GM12878 (cell line): ENCODE data around the gene IRF2BP1. TPM values are rescaled to one million over a fixed set of nuclear protein-coding genes. Genes with fewer than 3 reads are reported as not detected.

ENCODE experiments used
- ATAC-seq: fragments of 200-7000 bp; cut with Tn5 transposase; 3 replicates; pipeline ENCODE4 v1.9.1; 2020; ENCODE audit warnings: mild to moderate bottlenecking, moderate library complexity
- BruUV-seq: library from RNA; stranded (reverse); fragments of 400-500 nt; replicated peaks from 2 replicates; lab custom pipeline; 2021; lab: Mats Ljungman, UMichigan
- CTCF ChIA-PET: fragments of 300-600 bp; sonication (Branson Sonifier 250); formaldehyde crosslinking; extraction: SDS; loops from one replicate; lab custom pipeline; 2021; ENCODE audit warnings: inconsistent platforms; lab: Yijun Ruan, JAX
- POLR2A ChIA-PET: fragments of 350-600 bp; formaldehyde crosslinking; extraction: SDS; loops from one replicate; lab custom pipeline; 2021; ENCODE audit warnings: inconsistent platforms; lab: Charles Lee
- RAD21 ChIA-PET: fragments of 300-600 bp; sonication (Branson Sonifier 250); formaldehyde crosslinking; loops from one replicate; lab custom pipeline; 2023; ENCODE audit warnings: antibody characterized with exemption; ENCODE audit not compliant: unreplicated experiment; lab: Charles Lee
- SMC1A ChIA-PET: fragments of 300-600 bp; sonication (Branson Sonifier 250); formaldehyde crosslinking; loops from one replicate; lab custom pipeline; 2023; ENCODE audit not compliant: unreplicated experiment, uncharacterized antibody; lab: Charles Lee
- DNase-seq: peaks from one replicate; pipeline ENCODE4 v3.0.0-alpha.2; 2011; ENCODE audit warnings: low read depth, low spot score
- FAIRE-seq: peaks from 3 replicates; lab custom pipeline; 2011; peaks lifted over from hg19 to GRCh38; lab: Jason Lieb, UNC
- H2AFZ ChIP-seq: 2 replicates; pipeline ENCODE4 v1.6.0; 2011; ENCODE audit warnings: low read depth, low read length, control low read depth; ENCODE audit not compliant: control insufficient read depth
- H3K27ac ChIP-seq: 2 replicates; pipeline ENCODE4 v1.5.1; 2011; ENCODE audit warnings: control low read depth; ENCODE audit not compliant: control insufficient read depth, insufficient read depth
- H3K27me3 ChIP-seq, 2 experiments: replicated peaks in 1 of 2; 2 replicates each; pipeline versions ENCODE4 v1.6.0 to v1.6.1; 2011; ENCODE audit warnings: low read length in 1 of 2; ENCODE audit not compliant: control insufficient read depth in 2 of 2, insufficient read depth in 2 of 2
- H3K36me3 ChIP-seq, 2 experiments: 2 replicates each; pipeline ENCODE4 v1.5.1; 2011; ENCODE audit warnings: low read length in 1 of 2; ENCODE audit not compliant: control insufficient read depth in 2 of 2, insufficient read depth in 2 of 2
- H3K4me1 ChIP-seq: 2 replicates; pipeline ENCODE4 v1.6.1; 2011; ENCODE audit warnings: mild to moderate bottlenecking, low read length, moderate library complexity, mixed read lengths; ENCODE audit not compliant: control insufficient read depth, insufficient read depth
- H3K4me2 ChIP-seq: 2 replicates; pipeline ENCODE4 v1.6.0; 2011; ENCODE audit warnings: control low read depth; ENCODE audit not compliant: control insufficient read depth, insufficient read depth
- H3K4me3 ChIP-seq: fragments of 200-600 bp; sonication (generic); 2 replicates; pipeline ENCODE4 v1.5.1; 2016
- H3K79me2 ChIP-seq: 2 replicates; pipeline ENCODE4 v1.6.0; 2011; ENCODE audit warnings: low read length; ENCODE audit not compliant: control insufficient read depth, insufficient read depth
- H3K9ac ChIP-seq: 2 replicates; pipeline ENCODE4 v1.8.0; 2011; ENCODE audit warnings: low read length, control low read depth, mixed read lengths; ENCODE audit not compliant: control insufficient read depth, insufficient read depth
- H3K9me3 ChIP-seq: replicated peaks from 3 replicates; pipeline ENCODE4 v1.5.1; 2011; ENCODE audit warnings: mild to moderate bottlenecking, low read length; ENCODE audit not compliant: control insufficient read depth, insufficient read depth
- H4K20me1 ChIP-seq: 2 replicates; pipeline ENCODE4 v1.6.0; 2011; ENCODE audit not compliant: control insufficient read depth, insufficient read depth
- ASH2L ChIP-seq: fragments of 300-600, 200-600 bp; sonication (generic); IDR thresholded peaks from 2 replicates; pipeline ENCODE4 v1.6.1; 2017; ENCODE audit warnings: low read depth, mild to moderate bottlenecking, borderline replicate concordance
- BHLHE40 ChIP-seq, 2 experiments: fragments of 450-650 bp in 1 of 2; IDR thresholded peaks; 2 replicates each; pipeline ENCODE4 v1.6.1; 2011 to 2017; ENCODE audit warnings: low read depth in 2 of 2, borderline replicate concordance in 1 of 2, improper control_type of control experiment in 1 of 2, low read length in 1 of 2, mild to moderate bottlenecking in 1 of 2
- CHD1 ChIP-seq: IDR thresholded peaks from 2 replicates; pipeline ENCODE4 v1.6.1; 2012; ENCODE audit warnings: low read depth, low read length, improper control_type of control experiment
- CHD4 ChIP-seq: fragments of 200-600 bp; sonication (generic); IDR thresholded peaks from 2 replicates; pipeline ENCODE4 v1.6.1; 2016; ENCODE audit warnings: mild to moderate bottlenecking
- FOS ChIP-seq: IDR thresholded peaks from 3 replicates; pipeline ENCODE4 v1.6.1; 2011; ENCODE audit warnings: borderline replicate concordance; ENCODE audit not compliant: insufficient read length; ENCODE audit errors: extremely low read depth
- FOXM1 ChIP-seq: IDR thresholded peaks from 2 replicates; pipeline ENCODE4 v1.6.1; 2012; ENCODE audit warnings: low read depth, mild to moderate bottlenecking, inconsistent platforms, low read length, moderate library complexity
- GABPA ChIP-seq: IDR thresholded peaks from 2 replicates; pipeline ENCODE4 v1.6.1; 2014; ENCODE audit warnings: antibody characterized with exemption, low read depth, mild to moderate bottlenecking, inconsistent platforms
- JUNB ChIP-seq: IDR thresholded peaks from 2 replicates; pipeline ENCODE4 v1.6.1; 2016; ENCODE audit warnings: antibody characterized with exemption, mild to moderate bottlenecking
- POLR2A ChIP-seq: IDR thresholded peaks from 2 replicates; pipeline ENCODE4 v1.6.1; 2011; ENCODE audit warnings: low read depth, mild to moderate bottlenecking, low read length
- RELA ChIP-seq: fragments of 450-650 bp; IDR thresholded peaks from 2 replicates; pipeline ENCODE4 v1.8.0; 2014; ENCODE audit warnings: borderline replicate concordance; ENCODE audit not compliant: partially characterized antibody
- RUNX3 ChIP-seq: IDR thresholded peaks from 2 replicates; pipeline ENCODE4 v1.6.1; 2012; ENCODE audit warnings: low read length, inconsistent platforms
- SIX5 ChIP-seq: IDR thresholded peaks from 2 replicates; pipeline ENCODE4 v1.6.1; 2011; ENCODE audit warnings: mild to moderate bottlenecking, low read depth, low read length, moderate library complexity; ENCODE audit not compliant: severe bottlenecking
- SREBF2 ChIP-seq: IDR thresholded peaks from 2 replicates; pipeline ENCODE4 v1.6.1; 2012; ENCODE audit warnings: mild to moderate bottlenecking, low read length
- SUZ12 ChIP-seq: fragments of 200-600 bp; sonication (generic); IDR thresholded peaks from one replicate; pipeline ENCODE4 v1.6.1; 2018; ENCODE audit warnings: antibody characterized with exemption, mild to moderate bottlenecking; ENCODE audit not compliant: unreplicated experiment
- YY1 ChIP-seq: IDR thresholded peaks from 2 replicates; pipeline ENCODE4 v1.6.1; 2011; ENCODE audit warnings: low read depth, mild to moderate bottlenecking, low read length
- ZNF622 ChIP-seq: fragments of 450-650 bp; IDR thresholded peaks from 2 replicates; pipeline ENCODE4 v1.6.1; 2017; ENCODE audit warnings: mild to moderate bottlenecking, inconsistent platforms
- WGBS: methylation state at CpG from one replicate; pipeline ENCODE4 v1.1.6; 2016; ENCODE audit warnings: low lambda C conversion rate; ENCODE audit not compliant: insufficient replicate concordance, insufficient coverage; ENCODE audit errors: missing lambda C conversion rate; 5-methylcytosine and 5-hydroxymethylcytosine counted together
- in situ Hi-C: fragments of 300-500 bp; cut with MboI; formaldehyde crosslinking; loops from 9 replicates; pipeline ENCODE4 v1.14.3; 2018; ENCODE audit warnings: mixed read lengths
- intact Hi-C: fragments of 100-400 bp; cut with micrococcal nuclease; formaldehyde crosslinking; loops from one replicate; pipeline ENCODE4 v1.14.2; 2022; ENCODE audit not compliant: unreplicated experiment
- polyA plus RNA-seq, 11 experiments: library from polyadenylated mRNA; depleted of rRNA in 4 of 11; unstranded in 6 of 11; stranded (reverse) in 5 of 11; fragments of >200 nt; fragmentation: Nextera tagmentation in 4 of 11; fragmentation: Illumina TruSeq in 1 of 11; extraction: Ambion mirVana in 4 of 11; extraction: Trizol in 1 of 11; gene quantifications; 1 replicate in 1 of 11; 2 replicates in 10 of 11; pipeline versions ENCODE4 v1.2.1 to v1.2.3, GENCODE V29; 2011 to 2016; ENCODE audit warnings: inconsistent platforms in 2 of 11, missing spikeins in 2 of 11, low read depth in 1 of 11
- total RNA-seq, 4 experiments: library from RNA; depleted of rRNA in 3 of 4; stranded (reverse); fragments of >200 nt in 3 of 4; fragmentation: Illumina TruSeq in 1 of 4; extraction: Trizol in 1 of 4; gene quantifications; 2 replicates each; pipeline versions ENCODE4 v1.2.1 to v1.2.3, GENCODE V29; 2013 to 2021
- TF ChIP-seq, protein P1 (sequence below): IDR thresholded peaks from 2 replicates; pipeline ENCODE4 v1.6.1; 2012; ENCODE audit warnings: low read depth, low read length, improper control_type of control experiment
- TF ChIP-seq, protein P2 (sequence below): fragments of 450-650 bp; IDR thresholded peaks from 2 replicates; pipeline ENCODE4 v1.6.1; 2017; ENCODE audit warnings: mild to moderate bottlenecking, moderate library complexity
- TF ChIP-seq, protein P3 (sequence below): IDR thresholded peaks from 2 replicates; pipeline ENCODE4 v1.6.1; 2011; ENCODE audit warnings: borderline replicate concordance, low read depth, mild to moderate bottlenecking, moderate library complexity, mixed read lengths, low read length; ENCODE audit not compliant: insufficient read depth; ENCODE audit errors: extremely low read length

The IRF2BP1 gene
- total and polyA plus RNA-seq, 10 of the 15 experiments (the other 5 are each of a cell fraction or from before 2014, with no cell fraction given): 0.31 to 24.4 (median 4.4) TPM

DNA sequence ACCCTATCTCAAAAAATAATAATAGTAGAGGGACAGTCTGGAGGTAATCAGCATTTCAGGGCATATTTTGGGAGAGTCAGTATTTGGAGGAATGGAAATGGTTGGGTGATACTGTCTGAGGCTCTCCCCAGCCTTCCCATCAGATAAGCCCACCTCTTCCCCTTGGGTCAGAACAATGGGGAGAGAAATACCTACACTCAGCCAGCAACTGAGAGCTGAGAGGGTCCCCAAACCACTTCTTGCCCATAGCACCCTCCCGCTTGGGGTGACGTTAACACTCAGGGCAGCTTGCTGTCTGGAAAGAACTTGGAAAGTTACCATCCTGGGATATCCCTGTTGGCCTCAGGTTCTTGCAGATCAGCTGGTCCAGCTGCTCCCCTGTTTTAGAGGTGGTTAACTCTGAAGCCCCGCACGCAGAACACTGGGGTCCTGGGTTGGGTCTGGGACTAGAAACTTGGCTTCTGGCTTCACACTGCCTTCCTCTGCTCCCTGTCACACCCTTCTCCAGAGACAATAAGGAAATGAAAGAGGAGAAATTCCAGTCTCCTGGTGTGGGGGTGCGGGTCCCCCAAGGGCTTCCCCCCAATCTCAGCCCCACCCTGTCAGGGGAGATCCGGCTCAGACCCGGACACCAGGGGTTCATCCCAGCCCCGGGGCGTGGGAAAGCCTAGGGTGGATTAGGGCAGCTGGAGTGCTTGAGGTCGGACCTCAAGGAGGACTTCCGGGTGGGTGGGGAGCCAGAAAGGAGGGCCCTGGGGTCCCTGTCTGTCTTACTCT is 19.4 kb downstream of the IRF2BP1 start:
- FAIRE-seq (no peak), DNase-seq (no peak), ATAC-seq (no peak)
- no peaks in the 10 kb centered on the region for H3K9me3 ChIP-seq
- H3K4me1 ChIP-seq: peaks cover 5% of the 10 kb centered on the region
- no peaks in the 10 kb centered on the region for H4K20me1 ChIP-seq
- no peak overlapping the region for H3K4me3 ChIP-seq
- CTCF ChIA-PET: interaction anchor here (0.6 to 9.2 kb wide), 2 partner anchors 17 to 34 kb away, joined by 3 to 194 read pairs; partner anchors contain the start of gene IRF2BP1
- no peak overlapping the region for H3K9ac ChIP-seq
- TF ChIP-seq CHD1 (no peak), SUZ12 (no peak), FOXM1 (no peak), CHD4 (no peak), ZNF622 (no peak), SREBF2 (no peak), BHLHE40 (IDR thresholded peaks at IDR 0.05; ENCODE audit: borderline replicate concordance in 1 of 2, low read depth in 2 of 2, low read length in 1 of 2) (no peak), GABPA (no peak), RELA (no peak), ASH2L (no peak), RUNX3 (no peak), YY1 (no peak), POLR2A (no peak), SIX5 (no peak), JUNB (no peak), FOS (no peak)
- TF ChIP-seq, protein P1, sequence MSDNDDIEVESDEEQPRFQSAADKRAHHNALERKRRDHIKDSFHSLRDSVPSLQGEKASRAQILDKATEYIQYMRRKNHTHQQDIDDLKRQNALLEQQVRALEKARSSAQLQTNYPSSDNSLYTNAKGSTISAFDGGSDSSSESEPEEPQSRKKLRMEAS: no peak
- TF ChIP-seq, protein P2, sequence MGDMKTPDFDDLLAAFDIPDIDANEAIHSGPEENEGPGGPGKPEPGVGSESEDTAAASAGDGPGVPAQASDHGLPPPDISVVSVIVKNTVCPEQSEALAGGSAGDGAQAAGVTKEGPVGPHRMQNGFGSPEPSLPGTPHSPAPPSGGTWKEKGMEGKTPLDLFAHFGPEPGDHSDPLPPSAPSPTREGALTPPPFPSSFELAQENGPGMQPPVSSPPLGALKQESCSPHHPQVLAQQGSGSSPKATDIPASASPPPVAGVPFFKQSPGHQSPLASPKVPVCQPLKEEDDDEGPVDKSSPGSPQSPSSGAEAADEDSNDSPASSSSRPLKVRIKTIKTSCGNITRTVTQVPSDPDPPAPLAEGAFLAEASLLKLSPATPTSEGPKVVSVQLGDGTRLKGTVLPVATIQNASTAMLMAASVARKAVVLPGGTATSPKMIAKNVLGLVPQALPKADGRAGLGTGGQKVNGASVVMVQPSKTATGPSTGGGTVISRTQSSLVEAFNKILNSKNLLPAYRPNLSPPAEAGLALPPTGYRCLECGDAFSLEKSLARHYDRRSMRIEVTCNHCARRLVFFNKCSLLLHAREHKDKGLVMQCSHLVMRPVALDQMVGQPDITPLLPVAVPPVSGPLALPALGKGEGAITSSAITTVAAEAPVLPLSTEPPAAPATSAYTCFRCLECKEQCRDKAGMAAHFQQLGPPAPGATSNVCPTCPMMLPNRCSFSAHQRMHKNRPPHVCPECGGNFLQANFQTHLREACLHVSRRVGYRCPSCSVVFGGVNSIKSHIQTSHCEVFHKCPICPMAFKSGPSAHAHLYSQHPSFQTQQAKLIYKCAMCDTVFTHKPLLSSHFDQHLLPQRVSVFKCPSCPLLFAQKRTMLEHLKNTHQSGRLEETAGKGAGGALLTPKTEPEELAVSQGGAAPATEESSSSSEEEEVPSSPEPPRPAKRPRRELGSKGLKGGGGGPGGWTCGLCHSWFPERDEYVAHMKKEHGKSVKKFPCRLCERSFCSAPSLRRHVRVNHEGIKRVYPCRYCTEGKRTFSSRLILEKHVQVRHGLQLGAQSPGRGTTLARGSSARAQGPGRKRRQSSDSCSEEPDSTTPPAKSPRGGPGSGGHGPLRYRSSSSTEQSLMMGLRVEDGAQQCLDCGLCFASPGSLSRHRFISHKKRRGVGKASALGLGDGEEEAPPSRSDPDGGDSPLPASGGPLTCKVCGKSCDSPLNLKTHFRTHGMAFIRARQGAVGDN: no peak
- TF ChIP-seq, protein P3, sequence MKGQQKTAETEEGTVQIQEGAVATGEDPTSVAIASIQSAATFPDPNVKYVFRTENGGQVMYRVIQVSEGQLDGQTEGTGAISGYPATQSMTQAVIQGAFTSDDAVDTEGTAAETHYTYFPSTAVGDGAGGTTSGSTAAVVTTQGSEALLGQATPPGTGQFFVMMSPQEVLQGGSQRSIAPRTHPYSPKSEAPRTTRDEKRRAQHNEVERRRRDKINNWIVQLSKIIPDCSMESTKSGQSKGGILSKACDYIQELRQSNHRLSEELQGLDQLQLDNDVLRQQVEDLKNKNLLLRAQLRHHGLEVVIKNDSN: no peak
- H2AFZ ChIP-seq: no peak overlapping the region
- SMC1A ChIA-PET: interaction anchor here (0.7 to 10.0 kb wide), 2 partner anchors 15 to 29 kb away, joined by 3 to 98 read pairs; no protein-coding TSS in a partner anchor
- RAD21 ChIA-PET: interaction anchor here (0.6 to 5.2 kb wide), 2 partner anchors 16 to 151 kb away, joined by 3 to 159 read pairs; partner anchors contain the start of gene IRF2BP1
- no peak overlapping the region for H3K27ac ChIP-seq
- H3K27me3 ChIP-seq: peaks cover 0 to 6% of the 10 kb centered on the region in 2 experiments; a peak in 2 of 4 replicates
- no TSS peak for BruUV-seq
- 60% methylated on average over 11 of the region's 11 CpGs for WGBS
- in situ Hi-C loops (no loop called here), intact Hi-C loops (no loop called here)
- peaks cover 12% of the 10 kb centered on the region for H3K79me2 ChIP-seq
- POLR2A ChIA-PET: interaction anchor here (3.8 to 8.2 kb wide), 2 partner anchors 16 to 35 kb away, joined by 23 to 178 read pairs; partner anchors contain the start of genes IRF2BP1 and MYPOP
- no peaks in the 10 kb centered on the region for H3K36me3 ChIP-seq
- H3K4me2 ChIP-seq: no peak overlapping the region
